HUES6 (cell line): ENCODE measurements around the gene PFAS.
A peak's percentile ranks its signal among the peaks of the same experiment; 100 is the strongest.

Experiments
- H3K27ac ChIP-seq: 2 replicates; pipeline ENCODE4 v1.7.0; 2013; ENCODE audit warnings: low read depth, mild to moderate bottlenecking, low read length, inconsistent platforms
- H3K27me3 ChIP-seq: 2 replicates; pipeline ENCODE4 v1.6.1; 2013; ENCODE audit warnings: low read length; ENCODE audit not compliant: control insufficient read depth, insufficient read depth
- H3K36me3 ChIP-seq: 2 replicates; pipeline ENCODE4 v1.6.1; 2013; ENCODE audit warnings: low read length; ENCODE audit not compliant: control insufficient read depth, insufficient read depth
- H3K4me1 ChIP-seq: 2 replicates; pipeline ENCODE4 v1.6.1; 2013; ENCODE audit warnings: low read length; ENCODE audit not compliant: control insufficient read depth, insufficient read depth
- H3K4me3 ChIP-seq: 2 replicates; pipeline ENCODE4 v1.5.1; 2013; ENCODE audit warnings: low read depth, low read length
- H3K9ac ChIP-seq: one replicate; pipeline ENCODE4 v1.6.1; 2013; ENCODE audit warnings: mild to moderate bottlenecking, low read length
- H3K9me3 ChIP-seq: 2 replicates; pipeline ENCODE4 v1.6.1; 2013; ENCODE audit warnings: low read depth, low read length; ENCODE audit not compliant: control insufficient read depth, insufficient read depth

The PFAS gene

DNA sequence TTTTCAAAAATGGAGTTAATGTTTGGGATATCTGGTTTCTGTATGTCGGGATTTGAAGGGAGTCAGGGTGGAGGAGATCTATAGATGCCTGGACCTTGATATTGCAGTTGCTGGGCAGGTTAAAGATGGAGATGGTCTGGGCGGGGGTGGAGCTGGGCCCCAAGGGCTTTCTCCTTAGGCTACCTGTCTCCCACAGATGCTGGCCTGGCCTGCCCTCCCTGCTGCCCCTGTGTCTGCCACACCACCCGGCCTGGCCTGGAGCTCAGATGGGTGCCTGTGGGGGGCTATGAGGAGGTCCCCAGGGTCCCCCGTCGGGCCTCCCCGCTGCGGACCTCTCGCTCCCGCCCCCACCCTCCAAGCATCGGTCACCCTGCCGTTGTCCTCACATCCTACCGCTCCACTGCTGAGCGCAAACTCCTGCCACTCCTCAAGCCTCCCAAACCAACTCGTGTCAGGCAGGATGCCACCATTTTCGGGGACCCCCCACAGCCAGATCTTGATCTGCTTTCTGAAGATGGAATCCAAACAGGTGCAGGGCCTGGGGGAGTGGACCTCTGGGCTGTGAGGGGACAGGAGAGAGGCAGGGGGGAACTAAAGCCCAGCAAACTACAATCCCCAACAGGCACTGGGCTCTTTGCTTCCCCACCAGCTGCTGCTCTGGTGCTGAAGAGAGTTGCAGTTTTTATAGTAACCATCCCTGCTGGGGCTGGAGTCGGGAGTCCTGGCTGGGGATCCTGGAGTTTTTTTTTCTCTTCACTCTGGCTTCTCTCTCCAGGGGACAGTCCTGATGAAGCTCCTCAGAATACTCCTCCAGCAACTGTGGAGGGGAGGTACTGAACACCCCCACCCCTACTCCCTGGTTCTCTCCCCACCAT is 63.9 kb downstream of the PFAS start:
- Histone ChIP-seq H3K4me1 (peaks cover 20% of the 10 kb centered on the region; the same call in 1 of the 2 replicates), H3K36me3 (no peaks in the 10 kb centered on the region), H3K27ac (no peak overlapping the region), H3K27me3 (peaks cover 36% of the 10 kb centered on the region), H3K9ac (no peak overlapping the region), H3K9me3 (no peaks in the 10 kb centered on the region), H3K4me3 (no peak overlapping the region)

DNA sequence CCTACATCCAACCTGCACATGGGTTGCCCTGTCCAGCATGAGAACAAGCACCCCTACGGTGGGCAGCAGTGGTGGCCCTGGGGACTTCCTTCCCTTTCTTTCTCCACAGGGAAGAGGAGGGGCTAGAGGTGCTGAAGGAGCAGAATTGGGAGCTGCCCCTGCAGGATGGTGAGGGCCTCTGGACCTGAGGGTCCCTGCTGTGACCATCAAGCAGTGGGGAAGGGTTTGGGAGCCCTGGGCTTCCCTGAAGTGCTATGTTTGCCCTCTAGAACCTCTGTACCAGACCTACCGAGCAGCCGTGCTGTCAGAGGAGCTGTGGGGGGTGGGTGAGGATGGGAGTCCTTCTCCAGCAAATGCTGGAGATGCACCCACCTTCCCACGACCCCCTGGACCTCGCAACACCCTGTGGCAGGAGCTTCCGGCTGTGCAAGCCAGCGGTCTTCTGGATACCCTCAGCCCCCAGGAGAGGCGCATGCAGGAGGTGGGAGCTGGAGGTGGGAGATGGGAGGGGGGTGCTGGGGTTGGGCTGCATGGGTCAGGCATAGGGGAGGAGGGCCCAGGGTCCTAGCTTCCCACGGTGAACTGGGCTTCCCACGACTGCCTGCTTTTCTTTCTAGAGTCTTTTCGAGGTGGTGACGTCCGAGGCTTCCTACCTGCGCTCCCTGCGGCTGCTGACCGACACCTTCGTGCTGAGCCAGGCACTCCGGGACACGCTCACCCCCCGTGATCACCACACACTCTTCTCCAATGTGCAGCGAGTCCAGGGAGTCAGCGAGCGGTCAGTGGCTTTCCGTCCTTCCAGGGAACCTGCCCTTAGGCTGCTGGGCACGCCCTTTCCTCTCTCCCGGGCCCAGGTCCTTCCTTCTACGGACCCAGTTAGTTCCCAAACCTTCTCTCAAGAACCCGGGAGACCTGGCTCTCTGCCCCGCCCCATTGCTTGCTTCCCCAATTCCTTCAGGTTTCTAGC is 66.0 kb downstream of the PFAS start:
- Histone ChIP-seq H3K9me3 (no peaks in the 10 kb centered on the region), H3K4me1 (peaks cover 18% of the 10 kb centered on the region; the same call in 1 of the 2 replicates), H3K27ac (no peak overlapping the region), H3K27me3 (peaks cover 47% of the 10 kb centered on the region), H3K9ac (no peak overlapping the region), H3K36me3 (no peaks in the 10 kb centered on the region), H3K4me3 (peak overlapping the region; percentile 85)

DNA sequence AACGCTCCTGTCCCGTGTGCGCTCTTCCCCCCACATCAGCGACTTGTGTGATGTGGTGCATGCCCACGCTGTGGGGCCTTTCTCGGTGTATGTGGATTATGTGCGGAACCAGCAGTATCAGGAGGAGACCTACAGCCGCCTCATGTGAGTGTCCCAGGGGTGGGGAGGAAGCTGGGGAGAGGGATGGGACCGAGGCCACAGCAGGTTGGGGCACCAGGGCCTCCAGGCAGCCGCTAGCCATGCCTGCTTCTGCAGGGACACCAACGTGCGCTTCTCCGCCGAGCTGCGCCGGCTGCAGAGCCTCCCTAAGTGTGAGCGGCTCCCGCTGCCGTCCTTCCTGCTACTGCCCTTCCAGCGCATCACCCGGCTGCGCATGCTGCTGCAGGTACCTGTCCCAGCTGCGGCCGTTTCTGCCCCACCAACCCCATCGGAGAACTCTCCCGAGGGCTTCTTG is 66.7 kb downstream of the PFAS start:
- H3K27me3 ChIP-seq = peaks cover 47% of the 10 kb centered on the region
- peaks cover 12% of the 10 kb centered on the region; the same call in 1 of the 2 replicates for H3K4me1 ChIP-seq
- no peak overlapping the region for H3K9ac ChIP-seq
- no peak overlapping the region for H3K27ac ChIP-seq
- H3K9me3 ChIP-seq = no peaks in the 10 kb centered on the region
- peak overlapping the region; percentile 85 for H3K4me3 ChIP-seq
- no peaks in the 10 kb centered on the region for H3K36me3 ChIP-seq

DNA sequence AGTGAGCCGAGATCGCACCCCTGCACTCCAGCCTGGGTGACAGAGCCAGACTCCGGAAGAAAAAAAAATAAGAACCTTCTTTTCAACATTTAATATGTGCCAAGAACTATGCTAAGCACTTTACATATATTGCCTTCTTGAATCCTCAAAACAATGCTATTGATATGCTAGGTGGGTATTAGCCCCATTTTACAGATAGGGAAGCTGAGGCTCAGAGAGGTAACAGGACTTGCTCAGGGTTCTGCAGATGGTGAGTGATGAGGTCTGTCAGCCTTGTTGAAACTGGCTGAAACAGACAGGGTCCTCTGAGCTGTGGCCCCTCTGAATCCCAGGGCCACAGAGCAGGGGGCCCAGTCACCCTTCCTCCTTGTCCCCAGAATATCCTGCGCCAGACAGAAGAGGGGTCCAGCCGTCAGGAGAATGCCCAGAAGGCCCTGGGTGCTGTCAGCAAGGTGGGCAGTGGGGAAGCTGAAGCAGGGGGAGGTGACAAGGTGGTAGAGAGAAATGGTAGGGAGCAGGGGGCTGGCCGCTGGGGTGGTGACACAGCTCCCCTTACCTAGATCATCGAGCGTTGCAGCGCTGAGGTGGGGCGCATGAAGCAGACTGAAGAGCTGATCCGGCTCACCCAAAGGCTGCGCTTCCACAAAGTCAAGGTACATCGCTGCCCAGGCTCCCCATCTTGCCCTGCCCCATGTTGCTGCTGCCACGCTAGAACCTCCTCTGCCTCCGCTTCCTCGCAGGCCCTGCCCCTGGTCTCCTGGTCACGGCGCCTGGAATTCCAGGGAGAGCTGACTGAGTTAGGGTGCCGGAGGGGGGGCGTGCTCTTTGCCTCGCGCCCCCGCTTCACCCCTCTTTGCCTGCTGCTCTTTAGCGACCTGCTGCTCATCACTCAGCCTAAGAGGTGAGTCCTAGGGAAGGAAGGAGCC is 69.2 kb downstream of the PFAS start:
- Histone ChIP-seq H3K27me3 (peaks cover 47% of the 10 kb centered on the region), H3K36me3 (no peaks in the 10 kb centered on the region), H3K9me3 (no peaks in the 10 kb centered on the region), H3K9ac (no peak overlapping the region), H3K27ac (no peak overlapping the region), H3K4me1 (peaks cover 12% of the 10 kb centered on the region; the same call in 1 of the 2 replicates), H3K4me3 (no peak overlapping the region)
